ENCODE results near the gene DPM2.

The DPM2 gene

GRCh38 chr9:127899128-127899943, 38.3 kb downstream of the DPM2 start, which contains the start of gene ST6GALNAC6:
Gene ST6GALNAC6, minus strand, starts transcription at chr9:127899603. Its CDS starts 1,622 bp downstream, at chr9:127897981.
- Mint-ChIP-seq H3K9me3 (no peaks in the 10 kb centered on the region), H3K27ac (ENCODE audit: low read depth) (peak within 1 kb of the TSS; percentile 86), H3K4me3 (peak within 1 kb of the TSS; percentile 91), H3K36me3 (ENCODE audit: insufficient read depth) (peaks cover 33% of the 10 kb centered on the region), H3K27me3 (no peaks in the 10 kb centered on the region), H3K4me1 (peaks cover 30% of the 10 kb centered on the region)
- DNase-seq (ENCODE audit: low spot score in 2 of 2) (peak in 1 of 2 donors; percentile 35), ATAC-seq (replicated peaks; ENCODE audit: extremely low read depth, poor library complexity, severe bottlenecking) (peak; percentile 75)

- H3K4me1 Mint-ChIP-seq: peaks cover 30% of the 10 kb centered on the region
- ATAC-seq (replicated peaks; ENCODE audit: extremely low read depth, poor library complexity, severe bottlenecking): no peak
- no peak for DNase-seq (ENCODE audit: low spot score in 2 of 2)
- H3K27ac Mint-ChIP-seq (ENCODE audit: low read depth): peak overlapping the region; percentile 82
- H3K9me3 Mint-ChIP-seq: no peaks in the 10 kb centered on the region
- H3K4me3 Mint-ChIP-seq: peak overlapping the region; percentile 91
- H3K27me3 Mint-ChIP-seq: no peaks in the 10 kb centered on the region
- H3K36me3 Mint-ChIP-seq (ENCODE audit: insufficient read depth): peaks cover 35% of the 10 kb centered on the region
These were observed 39.1 kb downstream of the DPM2 start for GRCh38 chr9:127898433-127899127.

GRCh38 chr9:127897193-127897692, 40.4 kb downstream of the DPM2 start:
- Mint-ChIP-seq H3K36me3 (ENCODE audit: insufficient read depth) (peaks cover 44% of the 10 kb centered on the region), H3K27ac (ENCODE audit: low read depth) (peak overlapping the region; percentile 72), H3K4me1 (peaks cover 37% of the 10 kb centered on the region), H3K27me3 (no peaks in the 10 kb centered on the region), H3K9me3 (no peaks in the 10 kb centered on the region), H3K4me3 (peak overlapping the region; percentile 91)
- ATAC-seq (replicated peaks; ENCODE audit: extremely low read depth, poor library complexity, severe bottlenecking) (peak; percentile 15), DNase-seq (ENCODE audit: low spot score in 2 of 2) (no peak)

- DNase-seq (ENCODE audit: low spot score in 2 of 2) (no peak), ATAC-seq (replicated peaks; ENCODE audit: extremely low read depth, poor library complexity, severe bottlenecking) (no peak)
- Mint-ChIP-seq H3K4me1 (peaks cover 39% of the 10 kb centered on the region), H3K36me3 (ENCODE audit: insufficient read depth) (peaks cover 40% of the 10 kb centered on the region), H3K9me3 (no peaks in the 10 kb centered on the region), H3K27me3 (no peaks in the 10 kb centered on the region), H3K27ac (ENCODE audit: low read depth) (no peak overlapping the region), H3K4me3 (peak overlapping the region; percentile 91)
These were observed 41.1 kb downstream of the DPM2 start for GRCh38 chr9:127896395-127897192.

- H3K4me3 Mint-ChIP-seq: no peak overlapping the region
- no peak for ATAC-seq (replicated peaks; ENCODE audit: extremely low read depth, poor library complexity, severe bottlenecking)
- no peak for DNase-seq (ENCODE audit: low spot score in 2 of 2)
- peaks cover 43% of the 10 kb centered on the region for H3K36me3 Mint-ChIP-seq (ENCODE audit: insufficient read depth)
- no peaks in the 10 kb centered on the region for H3K9me3 Mint-ChIP-seq
- peaks cover 41% of the 10 kb centered on the region for H3K4me1 Mint-ChIP-seq
- H3K27ac Mint-ChIP-seq (ENCODE audit: low read depth): no peak overlapping the region
- H3K27me3 Mint-ChIP-seq: no peaks in the 10 kb centered on the region
These were observed 41.8 kb downstream of the DPM2 start for GRCh38 chr9:127895811-127896210.

- peaks cover 35% of the 10 kb centered on the region for H3K4me1 Mint-ChIP-seq
- ATAC-seq (replicated peaks; ENCODE audit: extremely low read depth, poor library complexity, severe bottlenecking) (no peak), DNase-seq (ENCODE audit: low spot score in 2 of 2) (no peak)
- peaks cover 56% of the 10 kb centered on the region for H3K36me3 Mint-ChIP-seq (ENCODE audit: insufficient read depth)
- H3K9me3 Mint-ChIP-seq: no peaks in the 10 kb centered on the region
- H3K27me3 Mint-ChIP-seq: no peaks in the 10 kb centered on the region
- H3K27ac Mint-ChIP-seq (ENCODE audit: low read depth): no peak overlapping the region
- H3K4me3 Mint-ChIP-seq: no peak overlapping the region
These were observed 44.3 kb downstream of the DPM2 start for GRCh38 chr9:127893392-127893791.

- ATAC-seq (replicated peaks; ENCODE audit: extremely low read depth, poor library complexity, severe bottlenecking): no peak
These were observed 44.8 kb downstream of the DPM2 start for GRCh38 chr9:127892831-127893230.

GRCh38 chr9:127890053-127890452, 47.6 kb downstream of the DPM2 start:
- H3K9me3 Mint-ChIP-seq: no peaks in the 10 kb centered on the region
- no peak for ATAC-seq (replicated peaks; ENCODE audit: extremely low read depth, poor library complexity, severe bottlenecking)
- peaks cover 38% of the 10 kb centered on the region for H3K4me1 Mint-ChIP-seq
- H3K36me3 Mint-ChIP-seq (ENCODE audit: insufficient read depth): peaks cover 61% of the 10 kb centered on the region
- no peak overlapping the region for H3K27ac Mint-ChIP-seq (ENCODE audit: low read depth)
- H3K27me3 Mint-ChIP-seq: no peaks in the 10 kb centered on the region
- DNase-seq (ENCODE audit: low spot score in 2 of 2): no peak
- H3K4me3 Mint-ChIP-seq: no peak overlapping the region

More at GRCh38 chr9:127892831-127893230, 44.8 kb downstream of the DPM2 start:
- Mint-ChIP-seq H3K4me3 (no peak overlapping the region), H3K4me1 (peaks cover 34% of the 10 kb centered on the region), H3K36me3 (ENCODE audit: insufficient read depth) (peaks cover 59% of the 10 kb centered on the region), H3K27me3 (no peaks in the 10 kb centered on the region), H3K9me3 (no peaks in the 10 kb centered on the region), H3K27ac (ENCODE audit: low read depth) (peak overlapping the region; percentile 52)
- DNase-seq (ENCODE audit: low spot score in 2 of 2): no peak

GRCh38 chr9:127887792-127888191, 49.9 kb downstream of the DPM2 start:
- no peak for ATAC-seq (replicated peaks; ENCODE audit: extremely low read depth, poor library complexity, severe bottlenecking)
- no peaks in the 10 kb centered on the region for H3K9me3 Mint-ChIP-seq
- no peak for DNase-seq (ENCODE audit: low spot score in 2 of 2)
- peak overlapping the region; percentile 38 for H3K27ac Mint-ChIP-seq (ENCODE audit: low read depth)
- no peak overlapping the region for H3K4me3 Mint-ChIP-seq
- H3K36me3 Mint-ChIP-seq (ENCODE audit: insufficient read depth): peaks cover 53% of the 10 kb centered on the region
- H3K4me1 Mint-ChIP-seq: peaks cover 38% of the 10 kb centered on the region
- H3K27me3 Mint-ChIP-seq: no peaks in the 10 kb centered on the region

- Mint-ChIP-seq H3K27me3 (no peaks in the 10 kb centered on the region), H3K9me3 (no peaks in the 10 kb centered on the region), H3K4me3 (no peak overlapping the region), H3K36me3 (ENCODE audit: insufficient read depth) (peaks cover 49% of the 10 kb centered on the region), H3K4me1 (peaks cover 29% of the 10 kb centered on the region), H3K27ac (ENCODE audit: low read depth) (peak overlapping the region; percentile 65)
- DNase-seq (ENCODE audit: low spot score in 2 of 2): no peak
- ATAC-seq (replicated peaks; ENCODE audit: extremely low read depth, poor library complexity, severe bottlenecking): no peak
These were observed 51.2 kb downstream of the DPM2 start for GRCh38 chr9:127886401-127886972.

- DNase-seq (ENCODE audit: low spot score in 2 of 2) (no peak), ATAC-seq (replicated peaks; ENCODE audit: extremely low read depth, poor library complexity, severe bottlenecking) (no peak)
- Mint-ChIP-seq H3K4me3 (no peak overlapping the region), H3K36me3 (ENCODE audit: insufficient read depth) (peaks cover 45% of the 10 kb centered on the region), H3K9me3 (no peaks in the 10 kb centered on the region), H3K4me1 (peaks cover 24% of the 10 kb centered on the region), H3K27ac (ENCODE audit: low read depth) (peak overlapping the region; percentile 65), H3K27me3 (no peaks in the 10 kb centered on the region)
These were observed 52.0 kb downstream of the DPM2 start for GRCh38 chr9:127885508-127886281.
